Panc1 (cell line): Measurements from ENCODE around the gene PBX1.

ENCODE experiments used
- CTCF ChIP-seq: fragments of 450-650 bp; IDR thresholded peaks from 2 replicates; pipeline ENCODE4 v1.5.1; 2017; ENCODE audit warnings: mild to moderate bottlenecking
- POLR2AphosphoS5 ChIP-seq: IDR thresholded peaks from 2 replicates; pipeline ENCODE4 v1.6.1; 2012; ENCODE audit warnings: mild to moderate bottlenecking, low read depth, low read length, moderate library complexity
- REST ChIP-seq, 2 experiments: IDR thresholded peaks; 2 replicates each; pipeline ENCODE4 v1.6.1; 2011 to 2012; ENCODE audit warnings: low read depth in 2 of 2, control low read depth in 1 of 2, low read length in 1 of 2, mild to moderate bottlenecking in 1 of 2, moderate library complexity in 1 of 2; ENCODE audit not compliant: insufficient read depth in 1 of 2
- SIN3A ChIP-seq: IDR thresholded peaks from 2 replicates; pipeline ENCODE4 v1.6.1; 2012; ENCODE audit warnings: low read depth, mild to moderate bottlenecking, low read length, moderate library complexity, borderline replicate concordance; ENCODE audit not compliant: insufficient read depth
- TCF7L2 ChIP-seq: IDR thresholded peaks from 2 replicates; pipeline ENCODE4 v1.6.1; 2011; ENCODE audit warnings: mild to moderate bottlenecking, low read depth, low read length, inconsistent platforms

- TF ChIP-seq CTCF (no peak), POLR2AphosphoS5 (no peak), TCF7L2 (no peak), SIN3A (no peak), REST (IDR thresholded peaks at IDR 0.05; ENCODE audit: insufficient read depth in 1 of 2, low read depth in 2 of 2, low read length in 1 of 2) (no peak)
Observed at GRCh38 chr1:164651351-164651951, 92.5 kb downstream of the PBX1 start.
